Measurements from ENCODE around the gene REN. TPM values are rescaled to one million over a fixed set of nuclear protein-coding genes. Genes with fewer than 3 reads are reported as not detected.

REN gene
- total and polyA plus RNA-seq, 11 donors = not detected

DNA sequence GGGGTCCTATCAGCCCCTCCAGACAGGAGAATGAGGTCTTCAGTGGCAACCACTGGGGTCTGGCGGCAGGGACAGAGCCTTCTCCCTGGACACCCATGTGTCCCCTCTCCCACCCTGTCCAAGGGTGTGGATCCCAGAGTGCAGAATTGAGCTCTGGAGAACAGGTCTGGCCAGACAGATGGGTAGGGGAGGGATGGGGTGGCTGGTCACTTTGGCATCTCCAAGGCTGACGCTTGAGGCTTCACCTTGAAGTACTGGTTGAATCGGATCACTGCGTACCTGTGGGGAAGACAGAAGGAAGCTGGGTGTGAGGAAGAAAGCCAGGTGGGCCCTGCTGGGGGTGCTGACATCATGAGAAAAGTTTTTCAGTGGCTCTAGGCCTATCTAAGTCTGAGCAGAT lies 34.2 kb downstream of the REN start:
- H3K4me3 ChIP-seq = no peak overlapping the region
- no peak for ATAC-seq
- H3K36me3 ChIP-seq = peaks cover 0 to 7% (median 0%) of the 10 kb centered on the region in 9 donors
- peak in 1 of 5 donors; percentile 37 for DNase-seq
- intact Hi-C loops (cut with DNase I) = loop anchor here in 1 of 10 donors (5.0 kb wide), 1 partner anchor 55 kb away; no protein-coding TSS in a partner anchor
- peaks cover 2 to 34% (median 17%) of the 10 kb centered on the region in 12 donors for H3K4me1 ChIP-seq
- WGBS, 4 donors = 84 to 93% (median 91%) methylated on average over 4 of the region's 4 CpGs
- no peak for TF ChIP-seq POLR2A (IDR thresholded peaks at IDR 0.05)
- TF ChIP-seq, protein P1, sequence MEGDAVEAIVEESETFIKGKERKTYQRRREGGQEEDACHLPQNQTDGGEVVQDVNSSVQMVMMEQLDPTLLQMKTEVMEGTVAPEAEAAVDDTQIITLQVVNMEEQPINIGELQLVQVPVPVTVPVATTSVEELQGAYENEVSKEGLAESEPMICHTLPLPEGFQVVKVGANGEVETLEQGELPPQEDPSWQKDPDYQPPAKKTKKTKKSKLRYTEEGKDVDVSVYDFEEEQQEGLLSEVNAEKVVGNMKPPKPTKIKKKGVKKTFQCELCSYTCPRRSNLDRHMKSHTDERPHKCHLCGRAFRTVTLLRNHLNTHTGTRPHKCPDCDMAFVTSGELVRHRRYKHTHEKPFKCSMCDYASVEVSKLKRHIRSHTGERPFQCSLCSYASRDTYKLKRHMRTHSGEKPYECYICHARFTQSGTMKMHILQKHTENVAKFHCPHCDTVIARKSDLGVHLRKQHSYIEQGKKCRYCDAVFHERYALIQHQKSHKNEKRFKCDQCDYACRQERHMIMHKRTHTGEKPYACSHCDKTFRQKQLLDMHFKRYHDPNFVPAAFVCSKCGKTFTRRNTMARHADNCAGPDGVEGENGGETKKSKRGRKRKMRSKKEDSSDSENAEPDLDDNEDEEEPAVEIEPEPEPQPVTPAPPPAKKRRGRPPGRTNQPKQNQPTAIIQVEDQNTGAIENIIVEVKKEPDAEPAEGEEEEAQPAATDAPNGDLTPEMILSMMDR (IDR thresholded peaks at IDR 0.05) = no peak
- H3K27ac ChIP-seq = no peak overlapping the region
- H3K27me3 ChIP-seq = no peaks in the 10 kb centered on the region
- no peaks in the 10 kb centered on the region for H3K9me3 ChIP-seq

DNA sequence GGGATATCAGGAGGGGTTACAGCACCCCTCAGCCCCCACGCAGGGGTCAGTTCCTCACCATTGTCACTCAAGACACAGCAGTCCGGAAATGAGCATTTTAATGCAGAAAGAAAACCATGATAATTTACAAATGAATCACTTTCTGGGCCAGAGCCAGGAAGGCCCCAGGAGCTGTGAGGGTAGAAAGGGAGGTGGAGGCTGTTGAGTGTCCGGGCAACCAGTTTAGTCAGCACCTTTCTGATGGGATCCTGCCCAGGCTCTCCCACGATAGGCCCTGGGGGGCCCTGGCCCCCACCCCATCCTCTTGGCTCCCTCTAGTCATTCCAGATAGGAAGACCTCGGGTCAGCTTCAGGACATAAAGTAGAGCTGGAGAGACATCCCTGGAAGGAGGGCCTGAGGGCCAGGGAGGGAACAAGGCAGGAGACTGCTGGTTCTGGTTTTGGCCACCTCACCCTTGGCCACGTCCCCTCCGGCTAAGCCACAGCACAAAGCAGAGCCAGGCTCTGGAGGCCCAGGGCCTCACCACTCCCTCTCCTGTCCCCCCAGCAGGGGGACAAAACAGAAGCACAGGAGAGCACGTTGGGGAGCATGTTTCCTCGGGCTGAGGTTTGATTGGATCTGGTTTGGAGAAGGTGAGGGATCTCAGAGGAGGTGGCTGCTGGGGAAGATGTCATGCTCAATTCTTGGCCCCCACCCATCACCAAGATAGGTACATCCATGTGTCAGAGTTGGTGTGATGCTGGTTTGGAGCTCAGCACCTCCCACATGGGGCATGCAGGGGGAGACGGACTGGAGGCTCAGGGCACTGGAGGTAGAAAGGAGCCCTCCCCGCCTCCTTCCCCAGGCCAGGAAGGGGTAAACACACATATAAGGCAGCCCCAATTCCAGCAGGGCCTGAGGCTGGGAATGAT lies 34.9 kb downstream of the REN start:
- WGBS, 4 donors = 56 to 63% (median 59%) methylated on average over 10 to 11 of the region's 11 CpGs
- Histone ChIP-seq H3K36me3 (peaks cover 0 to 11% (median 3%) of the 10 kb centered on the region in 9 donors), H3K27ac (peak overlapping the region in 1 of 12 donors; percentile 46), H3K4me1 (peaks cover 4 to 42% (median 22%) of the 10 kb centered on the region in 12 donors), H3K9me3 (no peaks in the 10 kb centered on the region), H3K27me3 (no peaks in the 10 kb centered on the region), H3K4me3 (no peak overlapping the region)
- ATAC-seq (no peak), DNase-seq (peak in 2 of 5 donors; percentile 51 to 54)
- intact Hi-C loops (cut with DNase I) = loop anchor here in 1 of 10 donors (5.0 kb wide), 1 partner anchor 54 kb away; no protein-coding TSS in a partner anchor
- TF ChIP-seq, protein P1 (IDR thresholded peaks at IDR 0.05) = no peak
- no peak for TF ChIP-seq POLR2A (IDR thresholded peaks at IDR 0.05)

DNA sequence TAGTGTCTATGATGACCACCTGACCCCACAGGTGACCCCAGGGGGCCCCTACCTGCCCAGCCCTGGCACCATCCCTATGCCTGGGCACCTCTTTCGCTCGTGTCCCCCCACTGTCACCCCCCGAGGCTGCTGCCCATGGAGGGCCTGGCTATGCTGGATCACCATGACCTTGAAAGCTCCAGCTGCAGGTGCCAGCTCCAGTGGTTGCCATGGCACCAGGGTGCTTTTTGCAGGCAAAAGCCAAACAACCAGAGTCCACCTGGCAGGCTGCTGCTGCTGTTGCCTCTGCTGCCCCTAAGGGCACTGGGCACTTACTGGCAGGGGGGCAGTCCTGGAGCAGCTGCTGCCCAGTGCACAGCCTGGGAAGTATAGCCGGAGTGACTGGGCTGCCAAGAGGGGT lies 36.0 kb downstream of the REN start:
- WGBS, 4 donors = 87 to 94% (median 91%) methylated on average over 3 to 4 of the region's 4 CpGs
- Histone ChIP-seq H3K36me3 (peaks cover 0 to 21% (median 12%) of the 10 kb centered on the region in 9 donors), H3K27ac (no peak overlapping the region), H3K9me3 (no peaks in the 10 kb centered on the region), H3K4me1 (peaks cover 4 to 47% (median 23%) of the 10 kb centered on the region in 12 donors), H3K27me3 (no peaks in the 10 kb centered on the region), H3K4me3 (no peak overlapping the region)
- DNase-seq (peak in 1 of 5 donors; percentile 54), ATAC-seq (no peak)
- no peak for TF ChIP-seq POLR2A (IDR thresholded peaks at IDR 0.05)
- TF ChIP-seq, protein P1 (IDR thresholded peaks at IDR 0.05) = no peak
- intact Hi-C loops (cut with DNase I) = loop anchor here in 1 of 10 donors (5.0 kb wide), 1 partner anchor 53 kb away; no protein-coding TSS in a partner anchor

Measured in heart left ventricle (tissue), 16 donors.